ENCODE data around the gene DNER.

DNA sequence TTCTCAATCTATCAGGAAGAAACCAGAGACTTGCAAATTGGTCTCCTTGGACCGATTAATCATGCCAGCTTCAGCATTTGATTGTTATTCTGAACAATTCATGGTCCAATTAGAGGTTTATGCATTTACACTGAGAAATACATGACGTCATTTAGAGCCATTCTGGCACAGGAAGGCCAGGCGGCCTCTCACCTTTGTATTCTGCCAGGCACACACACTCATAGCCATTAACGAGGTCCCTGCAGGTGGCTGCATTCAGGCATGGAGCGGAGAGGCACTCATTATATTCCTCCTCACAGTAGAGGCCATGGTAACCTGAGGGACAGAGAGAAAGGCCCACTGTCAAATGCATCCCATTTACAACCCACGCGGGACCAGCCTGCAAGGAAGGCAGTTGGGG, 296.4 kb downstream of the DNER start:
- TF ChIP-seq, protein P1, sequence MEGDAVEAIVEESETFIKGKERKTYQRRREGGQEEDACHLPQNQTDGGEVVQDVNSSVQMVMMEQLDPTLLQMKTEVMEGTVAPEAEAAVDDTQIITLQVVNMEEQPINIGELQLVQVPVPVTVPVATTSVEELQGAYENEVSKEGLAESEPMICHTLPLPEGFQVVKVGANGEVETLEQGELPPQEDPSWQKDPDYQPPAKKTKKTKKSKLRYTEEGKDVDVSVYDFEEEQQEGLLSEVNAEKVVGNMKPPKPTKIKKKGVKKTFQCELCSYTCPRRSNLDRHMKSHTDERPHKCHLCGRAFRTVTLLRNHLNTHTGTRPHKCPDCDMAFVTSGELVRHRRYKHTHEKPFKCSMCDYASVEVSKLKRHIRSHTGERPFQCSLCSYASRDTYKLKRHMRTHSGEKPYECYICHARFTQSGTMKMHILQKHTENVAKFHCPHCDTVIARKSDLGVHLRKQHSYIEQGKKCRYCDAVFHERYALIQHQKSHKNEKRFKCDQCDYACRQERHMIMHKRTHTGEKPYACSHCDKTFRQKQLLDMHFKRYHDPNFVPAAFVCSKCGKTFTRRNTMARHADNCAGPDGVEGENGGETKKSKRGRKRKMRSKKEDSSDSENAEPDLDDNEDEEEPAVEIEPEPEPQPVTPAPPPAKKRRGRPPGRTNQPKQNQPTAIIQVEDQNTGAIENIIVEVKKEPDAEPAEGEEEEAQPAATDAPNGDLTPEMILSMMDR (IDR thresholded peaks at IDR 0.05): no peak
- TF ChIP-seq EP300 (IDR thresholded peaks at IDR 0.05): no peak
